Vagina (tissue), 2 donors: ENCODE data around the gene HINT3. TPM values are rescaled to one million over a fixed set of nuclear protein-coding genes. Genes with fewer than 3 reads are reported as not detected.
"Not testable (repeated sequence)": the region's sequence is repeated elsewhere in the genome, so short reads cannot be mapped to it uniquely, and the experiment has no call there.

Experiments
- DNase-seq, 2 donors: peaks; one replicate each; pipeline ENCODE4 v3.0.0-alpha.2; 2017; ENCODE audit errors: extremely low spot score in 2 of 2
- H3K27ac ChIP-seq: fragments of 200-600 bp; sonication (generic); one replicate; pipeline ENCODE4 v1.5.1; 2019
- H3K27me3 ChIP-seq: fragments of 200-600 bp; sonication (generic); one replicate; pipeline ENCODE4 v1.5.1; 2019
- H3K36me3 ChIP-seq, 2 donors: fragments of 200-600 bp; sonication (generic); one replicate each; pipeline ENCODE4 v1.5.1; 2017 to 2019
- H3K4me1 ChIP-seq: fragments of 200-600 bp; sonication (generic); one replicate; pipeline ENCODE4 v1.5.1; 2019
- H3K4me3 ChIP-seq, 2 donors: fragments of 200-600 bp; sonication (generic); 1 replicate in 1 of 2; 2 replicates in 1 of 2; pipeline ENCODE4 v1.5.1; 2016 to 2019
- H3K9me3 ChIP-seq: fragments of 200-600 bp; sonication (generic); one replicate; pipeline ENCODE4 v1.5.1; 2019
- POLR2A ChIP-seq, 2 donors: fragments of 450-650 bp; IDR thresholded peaks; one replicate each; pipeline ENCODE4 v1.6.1; 2017; ENCODE audit warnings: antibody characterized with exemption in 2 of 2, mild to moderate bottlenecking in 2 of 2, moderate library complexity in 2 of 2
- POLR2AphosphoS5 ChIP-seq, 2 donors: sonication (generic); formaldehyde crosslinking; IDR thresholded peaks; one replicate each; pipeline ENCODE4 v1.9.0; 2017; ENCODE audit warnings: antibody characterized with exemption in 2 of 2, mild to moderate bottlenecking in 2 of 2, low read depth in 1 of 2; ENCODE audit not compliant: insufficient read depth in 1 of 2
- intact Hi-C: fragments of 100-400 bp; cut with DNase I; formaldehyde crosslinking; loops from one replicate; pipeline ENCODE4 v1.15.1; 2023
- total RNA-seq: library from RNA; depleted of rRNA; stranded (reverse); fragments of >200 nt; gene quantifications from one replicate; pipeline ENCODE4 v1.2.3, GENCODE V29; 2016
- TF ChIP-seq, protein P1 (sequence below), 3 experiments: fragments of 450-650 bp in 2 of 3; fragments of 200-600 bp in 1 of 3; sonication (generic) in 1 of 3; IDR thresholded peaks; one replicate each; pipeline ENCODE4 v1.5.1; 2017 to 2019; ENCODE audit warnings: antibody characterized with exemption in 3 of 3, mild to moderate bottlenecking in 2 of 3, moderate library complexity in 2 of 3

HINT3 gene
- total RNA-seq, 1 donor from 2014 or later: 18.4 TPM

DNA sequence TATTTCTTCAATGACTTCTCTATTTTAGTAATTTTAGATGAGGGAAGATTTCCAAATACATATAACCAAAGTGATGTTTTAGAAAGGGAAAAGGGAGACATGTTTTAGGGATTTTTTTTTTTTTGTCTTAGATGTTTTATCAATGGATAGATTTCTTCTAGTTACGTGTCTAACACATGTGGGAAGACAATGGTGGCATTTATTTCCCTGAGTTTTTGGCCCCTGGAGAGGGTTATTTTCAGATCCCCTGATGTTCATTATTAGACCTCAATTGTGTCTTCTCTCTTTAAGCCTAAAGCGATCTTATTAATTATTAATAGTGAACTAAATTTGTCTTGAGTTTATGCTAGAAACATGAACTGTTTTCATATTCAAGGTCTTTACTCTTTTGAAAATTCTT is 60.0 kb downstream of the HINT3 start:
- intact Hi-C loops: no loop called here
- no peaks in the 10 kb centered on the region for H3K27me3 ChIP-seq
- no peak overlapping the region for H3K27ac ChIP-seq
- peaks cover 0 to 41% of the 10 kb centered on the region in 2 donors for H3K36me3 ChIP-seq
- no peak for TF ChIP-seq POLR2A (IDR thresholded peaks at IDR 0.05)
- no peak for TF ChIP-seq POLR2AphosphoS5 (IDR thresholded peaks at IDR 0.05; ENCODE audit: insufficient read depth in 1 of 2, low read depth in 1 of 2)
- TF ChIP-seq, protein P1, sequence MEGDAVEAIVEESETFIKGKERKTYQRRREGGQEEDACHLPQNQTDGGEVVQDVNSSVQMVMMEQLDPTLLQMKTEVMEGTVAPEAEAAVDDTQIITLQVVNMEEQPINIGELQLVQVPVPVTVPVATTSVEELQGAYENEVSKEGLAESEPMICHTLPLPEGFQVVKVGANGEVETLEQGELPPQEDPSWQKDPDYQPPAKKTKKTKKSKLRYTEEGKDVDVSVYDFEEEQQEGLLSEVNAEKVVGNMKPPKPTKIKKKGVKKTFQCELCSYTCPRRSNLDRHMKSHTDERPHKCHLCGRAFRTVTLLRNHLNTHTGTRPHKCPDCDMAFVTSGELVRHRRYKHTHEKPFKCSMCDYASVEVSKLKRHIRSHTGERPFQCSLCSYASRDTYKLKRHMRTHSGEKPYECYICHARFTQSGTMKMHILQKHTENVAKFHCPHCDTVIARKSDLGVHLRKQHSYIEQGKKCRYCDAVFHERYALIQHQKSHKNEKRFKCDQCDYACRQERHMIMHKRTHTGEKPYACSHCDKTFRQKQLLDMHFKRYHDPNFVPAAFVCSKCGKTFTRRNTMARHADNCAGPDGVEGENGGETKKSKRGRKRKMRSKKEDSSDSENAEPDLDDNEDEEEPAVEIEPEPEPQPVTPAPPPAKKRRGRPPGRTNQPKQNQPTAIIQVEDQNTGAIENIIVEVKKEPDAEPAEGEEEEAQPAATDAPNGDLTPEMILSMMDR (IDR thresholded peaks at IDR 0.05): no peak
- H3K4me3 ChIP-seq: no peak overlapping the region
- DNase-seq: no peak
- H3K4me1 ChIP-seq: no peaks in the 10 kb centered on the region
- no peaks in the 10 kb centered on the region for H3K9me3 ChIP-seq

DNA sequence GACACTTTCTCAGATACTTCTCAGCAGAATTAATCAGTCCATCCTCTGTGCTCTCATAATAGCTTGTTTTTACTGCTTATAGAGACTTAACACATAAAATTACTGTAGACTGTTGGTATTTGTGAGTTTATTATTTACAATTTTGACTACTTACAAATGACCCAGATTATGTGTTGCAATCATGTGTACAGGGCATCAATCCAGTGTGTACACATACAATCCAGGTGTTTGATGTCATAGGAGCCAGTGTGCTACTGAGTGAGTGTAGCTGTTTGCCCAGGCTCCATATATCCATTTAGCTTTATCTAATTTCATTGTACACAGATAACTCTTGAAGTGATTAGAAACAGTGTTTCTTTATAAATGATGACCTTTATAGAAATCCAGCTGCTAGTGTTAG is 61.1 kb downstream of the HINT3 start:
- Histone ChIP-seq H3K36me3 (peaks cover 0 to 32% of the 10 kb centered on the region in 2 donors), H3K9me3 (no peaks in the 10 kb centered on the region), H3K4me1 (no peaks in the 10 kb centered on the region), H3K27me3 (no peaks in the 10 kb centered on the region), H3K4me3 (no peak overlapping the region), H3K27ac (no peak overlapping the region)
- TF ChIP-seq POLR2A (IDR thresholded peaks at IDR 0.05): no peak
- intact Hi-C loops: no loop called here
- DNase-seq: no peak

DNA sequence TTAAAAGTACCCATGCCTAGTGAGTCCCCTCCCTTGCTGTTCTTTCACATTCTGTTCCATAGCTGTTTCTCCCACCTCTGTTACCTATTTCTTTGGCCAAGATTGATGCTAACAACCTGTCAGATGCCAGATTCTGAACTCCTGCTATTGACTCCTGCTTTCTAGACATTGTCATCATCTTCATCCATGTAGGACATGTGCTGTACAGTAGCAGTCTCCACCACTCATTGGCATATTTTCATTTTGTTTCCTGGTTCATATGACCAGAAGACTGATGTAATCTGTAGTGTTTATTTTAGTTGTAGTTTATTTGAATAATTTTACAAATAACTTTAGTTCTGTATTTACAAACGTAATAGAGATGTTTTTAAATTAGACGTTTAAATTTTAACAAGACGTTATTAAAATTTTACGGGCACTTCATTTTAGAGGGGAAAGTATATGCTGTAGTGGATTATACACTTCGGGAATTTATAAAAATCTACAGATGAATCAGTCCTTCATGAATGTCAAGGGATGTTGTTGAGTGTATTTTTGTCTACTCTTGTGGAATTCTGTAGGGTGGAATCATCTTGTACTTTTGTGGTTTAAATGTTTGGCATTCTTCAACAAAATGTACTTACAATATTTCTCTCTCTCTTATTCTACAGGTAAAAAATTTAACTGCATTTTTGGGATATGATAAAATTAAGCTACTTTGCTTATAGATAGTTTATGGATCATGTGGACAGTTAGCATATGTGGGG is 63.9 kb downstream of the HINT3 start:
- intact Hi-C loops: no loop called here
- no peaks in the 10 kb centered on the region for H3K4me1 ChIP-seq
- TF ChIP-seq POLR2A (IDR thresholded peaks at IDR 0.05) (no peak), POLR2AphosphoS5 (IDR thresholded peaks at IDR 0.05; ENCODE audit: insufficient read depth in 1 of 2, low read depth in 1 of 2) (no peak)
- TF ChIP-seq, protein P1 (IDR thresholded peaks at IDR 0.05): no peak
- H3K36me3 ChIP-seq: peaks cover 0 to 25% of the 10 kb centered on the region in 2 donors
- no peak for DNase-seq
- no peak overlapping the region for H3K27ac ChIP-seq
- no peaks in the 10 kb centered on the region for H3K9me3 ChIP-seq
- no peaks in the 10 kb centered on the region for H3K27me3 ChIP-seq
- H3K4me3 ChIP-seq: no peak overlapping the region

DNA sequence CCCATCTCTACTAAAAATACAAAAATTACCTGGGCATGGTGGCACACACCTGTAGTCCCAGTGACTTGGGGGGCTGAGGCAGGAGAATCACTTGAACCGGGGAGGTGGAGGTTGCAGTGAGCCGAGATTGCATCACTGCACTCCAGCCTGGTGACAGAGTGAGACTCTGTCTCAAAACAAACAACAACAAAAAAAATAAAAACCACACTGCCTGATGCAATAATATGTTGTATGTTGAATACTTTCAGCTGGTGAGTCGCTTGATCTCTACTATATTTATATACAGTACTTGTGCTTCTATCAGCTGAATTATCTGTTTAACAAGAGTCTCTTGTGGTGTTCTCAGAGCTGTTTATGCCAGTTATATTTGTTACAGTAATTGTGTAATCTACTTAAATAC is 66.9 kb downstream of the HINT3 start:
- peaks cover 0 to 38% of the 10 kb centered on the region in 2 donors for H3K36me3 ChIP-seq
- H3K9me3 ChIP-seq, DNase-seq, H3K27ac ChIP-seq, intact Hi-C loops, H3K4me1 ChIP-seq, H3K27me3 ChIP-seq, H3K4me3 ChIP-seq: not testable (repeated sequence)

DNA sequence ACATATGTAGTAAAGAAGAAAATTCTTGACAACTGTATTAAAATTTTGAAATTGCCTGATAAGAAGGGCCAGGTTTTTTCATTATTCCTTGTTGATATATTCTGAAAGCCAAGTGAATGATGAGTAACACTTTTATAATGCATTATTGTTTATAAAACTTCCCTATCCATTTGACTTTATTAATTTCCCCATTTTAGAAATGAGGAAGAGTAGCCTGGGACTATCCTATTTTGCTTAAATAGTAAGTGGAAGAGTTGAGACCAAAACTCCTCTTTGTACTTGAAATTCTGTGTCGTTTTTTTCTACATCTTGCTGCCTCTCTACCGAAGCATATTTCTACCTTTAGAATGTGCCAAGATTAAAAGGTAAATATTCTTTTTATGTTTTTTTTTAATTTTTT is 69.4 kb downstream of the HINT3 start:
- Histone ChIP-seq H3K27me3 (no peaks in the 10 kb centered on the region), H3K4me1 (no peaks in the 10 kb centered on the region), H3K27ac (no peak overlapping the region), H3K4me3 (no peak overlapping the region), H3K36me3 (peaks cover 0 to 26% of the 10 kb centered on the region in 2 donors), H3K9me3 (no peaks in the 10 kb centered on the region)
- intact Hi-C loops: no loop called here
- TF ChIP-seq, protein P1 (IDR thresholded peaks at IDR 0.05): no peak
- no peak for TF ChIP-seq POLR2AphosphoS5 (IDR thresholded peaks at IDR 0.05; ENCODE audit: insufficient read depth in 1 of 2, low read depth in 1 of 2)
- no peak for DNase-seq

DNA sequence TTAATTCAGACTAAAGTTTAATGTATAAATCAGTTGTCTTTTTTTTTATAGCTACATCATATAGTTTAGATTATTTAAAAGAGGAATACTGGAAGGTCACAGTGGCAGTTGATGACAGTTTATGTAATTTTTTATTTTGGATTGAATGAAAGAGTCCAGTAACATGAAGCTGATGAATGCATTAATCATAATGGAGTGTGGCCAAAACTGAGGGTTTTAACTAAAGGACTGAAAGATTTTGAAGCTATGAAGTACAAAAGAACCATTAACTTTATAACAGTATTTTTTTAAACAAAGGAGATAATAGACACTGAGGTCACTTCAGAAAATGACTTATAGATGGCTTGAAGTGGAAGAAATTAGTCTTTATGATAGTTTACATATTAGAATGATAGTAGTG is 71.0 kb downstream of the HINT3 start:
- no peaks in the 10 kb centered on the region for H3K4me1 ChIP-seq
- intact Hi-C loops: no loop called here
- no peak overlapping the region for H3K4me3 ChIP-seq
- no peak for DNase-seq
- no peaks in the 10 kb centered on the region for H3K9me3 ChIP-seq
- no peak overlapping the region for H3K27ac ChIP-seq
- no peaks in the 10 kb centered on the region for H3K27me3 ChIP-seq
- no peak for TF ChIP-seq POLR2AphosphoS5 (IDR thresholded peaks at IDR 0.05; ENCODE audit: insufficient read depth in 1 of 2, low read depth in 1 of 2)
- TF ChIP-seq POLR2A (IDR thresholded peaks at IDR 0.05): no peak
- TF ChIP-seq, protein P1 (IDR thresholded peaks at IDR 0.05): no peak
- H3K36me3 ChIP-seq: peaks cover 0 to 19% of the 10 kb centered on the region in 2 donors
